WTC11 (cell line): Measurements from ENCODE around the gene KRT33A. TPM values are rescaled to one million over a fixed set of nuclear protein-coding genes. Genes with fewer than 3 reads are reported as not detected.

Source experiments
- ATAC-seq: fragments of 200-7000 bp; cut with Tn5 transposase; 2 replicates; pipeline ENCODE4 v1.10.0; 2021; ENCODE audit warnings: mild to moderate bottlenecking, moderate library complexity
- CTCF ChIA-PET: fragments of 300-600 bp; sonication (Branson Sonifier 250); formaldehyde crosslinking; loops from one replicate; lab custom pipeline; 2021; ENCODE audit warnings: antibody characterized with exemption; lab: Charles Lee
- POLR2A ChIA-PET: fragments of 350-600 bp; sonication (Branson Sonifier 250); formaldehyde crosslinking; loops from one replicate; lab custom pipeline; 2021; ENCODE audit warnings: antibody characterized with exemption; lab: Charles Lee
- DNase-seq: peaks from one replicate; pipeline ENCODE4 v3.0.0; 2021; ENCODE audit warnings: low spot score
- H3K27ac Mint-ChIP-seq: 2 replicates; pipeline ENCODE4 v1.8.0; 2021; ENCODE audit warnings: mixed read lengths
- H3K27me3 Mint-ChIP-seq: 2 replicates; pipeline ENCODE4 v1.8.0; 2021; ENCODE audit warnings: low read depth, mild to moderate bottlenecking, moderate library complexity, mixed read lengths
- H3K36me3 Mint-ChIP-seq: 2 replicates; pipeline ENCODE4 v1.8.0; 2021; ENCODE audit warnings: mixed read lengths
- H3K4me1 Mint-ChIP-seq: 2 replicates; pipeline ENCODE4 v1.8.0; 2022; ENCODE audit warnings: mixed read lengths
- H3K4me3 Mint-ChIP-seq: 2 replicates; pipeline ENCODE4 v1.8.0; 2021; ENCODE audit warnings: mild to moderate bottlenecking, moderate library complexity, mixed read lengths
- H3K9me3 Mint-ChIP-seq: 2 replicates; pipeline ENCODE4 v1.8.0; 2021; ENCODE audit warnings: mixed read lengths
- AR ChIP-seq: fragments of 250-450 bp; sonication (Bioruptor Pico); IDR thresholded peaks from 2 replicates; pipeline ENCODE4 v1.9.0; 2021; ENCODE audit warnings: mild to moderate bottlenecking
- ATF2 ChIP-seq: sonication (generic); formaldehyde crosslinking; IDR thresholded peaks from 2 replicates; pipeline ENCODE4 v1.8.1; 2022; ENCODE audit warnings: low read depth, missing genetic modification reagents, borderline replicate concordance
- CDX4 ChIP-seq: fragments of 250-450 bp; sonication (Bioruptor Pico); IDR thresholded peaks from 2 replicates; pipeline ENCODE4 v1.9.0; 2021; ENCODE audit warnings: moderate library complexity, mild to moderate bottlenecking, inconsistent platforms, borderline replicate concordance
- E2F1 ChIP-seq: sonication (generic); formaldehyde crosslinking; IDR thresholded peaks from 2 replicates; pipeline ENCODE4 v1.8.0; 2022; ENCODE audit warnings: mild to moderate bottlenecking, missing genetic modification reagents
- ESRRA ChIP-seq: sonication (generic); formaldehyde crosslinking; IDR thresholded peaks from 2 replicates; pipeline ENCODE4 v1.8.1; 2022; ENCODE audit warnings: mild to moderate bottlenecking, missing genetic modification reagents, borderline replicate concordance
- FOXP1 ChIP-seq: sonication (generic); formaldehyde crosslinking; IDR thresholded peaks from 2 replicates; pipeline ENCODE4 v1.8.0; 2022; ENCODE audit warnings: missing genetic modification reagents, mild to moderate bottlenecking, moderate library complexity, borderline replicate concordance
- GRHL2 ChIP-seq: fragments of 250-450 bp; sonication (Bioruptor Pico); IDR thresholded peaks from 2 replicates; pipeline ENCODE4 v1.8.0; 2022; ENCODE audit warnings: mild to moderate bottlenecking, moderate library complexity; ENCODE audit not compliant: insufficient replicate concordance, severe bottlenecking
- JAZF1 ChIP-seq: fragments of 250-450 bp; sonication (Bioruptor Pico); IDR thresholded peaks from 2 replicates; pipeline ENCODE4 v1.9.0; 2021; ENCODE audit warnings: moderate library complexity, mild to moderate bottlenecking, inconsistent platforms
- NR2C2 ChIP-seq: sonication (generic); formaldehyde crosslinking; IDR thresholded peaks from 2 replicates; pipeline ENCODE4 v1.8.0; 2022; ENCODE audit warnings: mild to moderate bottlenecking, missing genetic modification reagents
- NR3C1 ChIP-seq: sonication (generic); formaldehyde crosslinking; conservative IDR thresholded peaks from 2 replicates; pipeline ENCODE4 v1.8.1; 2023; ENCODE audit warnings: low read depth, mild to moderate bottlenecking, missing genetic modification reagents
- RORB ChIP-seq: fragments of 250-450 bp; sonication (Bioruptor Pico); IDR thresholded peaks from 2 replicates; pipeline ENCODE4 v1.9.0; 2021; ENCODE audit warnings: mild to moderate bottlenecking
- SMAD3 ChIP-seq: sonication (generic); formaldehyde crosslinking; IDR thresholded peaks from 2 replicates; pipeline ENCODE4 v1.8.0; 2022; ENCODE audit warnings: missing genetic modification reagents, mild to moderate bottlenecking, borderline replicate concordance
- TEAD1 ChIP-seq: sonication (generic); formaldehyde crosslinking; IDR thresholded peaks from 2 replicates; pipeline ENCODE4 v1.8.0; 2022; ENCODE audit warnings: mild to moderate bottlenecking, missing genetic modification reagents
- USF2 ChIP-seq: sonication (generic); formaldehyde crosslinking; IDR thresholded peaks from 2 replicates; pipeline ENCODE4 v1.8.1; 2023; ENCODE audit warnings: mild to moderate bottlenecking, missing genetic modification reagents, moderate library complexity
- ZNF138 ChIP-seq: sonication (generic); formaldehyde crosslinking; conservative IDR thresholded peaks from 2 replicates; pipeline ENCODE4 v1.8.1; 2022; ENCODE audit warnings: mild to moderate bottlenecking, moderate library complexity, missing genetic modification reagents
- ZNF317 ChIP-seq: sonication (generic); formaldehyde crosslinking; IDR thresholded peaks from 2 replicates; pipeline ENCODE4 v1.8.1; 2023; ENCODE audit warnings: low read depth, mild to moderate bottlenecking, moderate library complexity, missing genetic modification reagents, borderline replicate concordance
- ZNF512 ChIP-seq: sonication (generic); formaldehyde crosslinking; IDR thresholded peaks from 2 replicates; pipeline ENCODE4 v1.8.1; 2022; ENCODE audit warnings: missing genetic modification reagents, borderline replicate concordance
- total RNA-seq: library from RNA; stranded (reverse); gene quantifications from 3 replicates; pipeline ENCODE4 v1.2.3, GENCODE V29; 2021

Gene KRT33A
- total RNA-seq, 1 experiment from 2014 or later: not detected

GRCh38 chr17:41338961-41339485 is 11.6 kb downstream of the KRT33A start:
- no peaks in the 10 kb centered on the region for H3K4me1 Mint-ChIP-seq
- peaks cover 10% of the 10 kb centered on the region for H3K36me3 Mint-ChIP-seq
- peaks cover 33% of the 10 kb centered on the region for H3K9me3 Mint-ChIP-seq
- ChIA-PET POLR2A (no interaction called here), CTCF (interaction anchor here (0.6 to 2.8 kb wide), 3 partner anchors 9 to 148 kb away, joined by 3 to 11 read pairs (median 3); no protein-coding TSS in a partner anchor)
- DNase-seq (no peak), ATAC-seq (no peak)
- H3K27me3 Mint-ChIP-seq: no peaks in the 10 kb centered on the region; the same call in 1 of the 2 replicates
- no peak for TF ChIP-seq ZNF138
- TF ChIP-seq SMAD3: no peak
- TF ChIP-seq ZNF512 (CRISPR knock-in tag): no peak
- no peak for TF ChIP-seq E2F1 (CRISPR knock-in tag)
- no peak for TF ChIP-seq AR (CRISPR knock-in tag)
- no peak for TF ChIP-seq ATF2 (CRISPR knock-in tag)
- TF ChIP-seq ESRRA: no peak
- TF ChIP-seq GRHL2 (CRISPR knock-in tag): no peak
- TF ChIP-seq NR3C1: no peak
- no peak for TF ChIP-seq JAZF1
- no peak for TF ChIP-seq TEAD1 (CRISPR knock-in tag)
- TF ChIP-seq USF2 (CRISPR knock-in tag): no peak
- no peak overlapping the region for H3K27ac Mint-ChIP-seq
- no peak overlapping the region for H3K4me3 Mint-ChIP-seq

GRCh38 chr17:41335747-41336146 is 14.9 kb downstream of the KRT33A start:
- Mint-ChIP-seq H3K4me1 (no peaks in the 10 kb centered on the region), H3K27me3 (no peaks in the 10 kb centered on the region), H3K36me3 (no peaks in the 10 kb centered on the region), H3K27ac (no peak overlapping the region), H3K9me3 (peaks cover 4% of the 10 kb centered on the region; the same call in 1 of the 2 replicates), H3K4me3 (no peak overlapping the region)
- no peak for DNase-seq
- ATAC-seq: no peak
- ChIA-PET CTCF (no interaction called here), POLR2A (no interaction called here)
- TF ChIP-seq CDX4 (CRISPR knock-in tag): no peak
- no peak for TF ChIP-seq ZNF512 (CRISPR knock-in tag)
- TF ChIP-seq NR2C2 (CRISPR knock-in tag): no peak
- no peak for TF ChIP-seq ESRRA
- TF ChIP-seq ZNF317: no peak
- TF ChIP-seq GRHL2 (CRISPR knock-in tag): no peak
- TF ChIP-seq RORB: no peak
- no peak for TF ChIP-seq FOXP1
